CD4-positive, alpha-beta T cell treated with Interleukin-2 at 100 ng/mL for 4 hours (primary cell): ENCODE results near the gene FDPS.

ENCODE experiments used
- DNase-seq: peaks from one replicate; pipeline ENCODE4 v3.0.0-alpha.2; 2020; ENCODE audit warnings: low spot score

FDPS gene

DNA sequence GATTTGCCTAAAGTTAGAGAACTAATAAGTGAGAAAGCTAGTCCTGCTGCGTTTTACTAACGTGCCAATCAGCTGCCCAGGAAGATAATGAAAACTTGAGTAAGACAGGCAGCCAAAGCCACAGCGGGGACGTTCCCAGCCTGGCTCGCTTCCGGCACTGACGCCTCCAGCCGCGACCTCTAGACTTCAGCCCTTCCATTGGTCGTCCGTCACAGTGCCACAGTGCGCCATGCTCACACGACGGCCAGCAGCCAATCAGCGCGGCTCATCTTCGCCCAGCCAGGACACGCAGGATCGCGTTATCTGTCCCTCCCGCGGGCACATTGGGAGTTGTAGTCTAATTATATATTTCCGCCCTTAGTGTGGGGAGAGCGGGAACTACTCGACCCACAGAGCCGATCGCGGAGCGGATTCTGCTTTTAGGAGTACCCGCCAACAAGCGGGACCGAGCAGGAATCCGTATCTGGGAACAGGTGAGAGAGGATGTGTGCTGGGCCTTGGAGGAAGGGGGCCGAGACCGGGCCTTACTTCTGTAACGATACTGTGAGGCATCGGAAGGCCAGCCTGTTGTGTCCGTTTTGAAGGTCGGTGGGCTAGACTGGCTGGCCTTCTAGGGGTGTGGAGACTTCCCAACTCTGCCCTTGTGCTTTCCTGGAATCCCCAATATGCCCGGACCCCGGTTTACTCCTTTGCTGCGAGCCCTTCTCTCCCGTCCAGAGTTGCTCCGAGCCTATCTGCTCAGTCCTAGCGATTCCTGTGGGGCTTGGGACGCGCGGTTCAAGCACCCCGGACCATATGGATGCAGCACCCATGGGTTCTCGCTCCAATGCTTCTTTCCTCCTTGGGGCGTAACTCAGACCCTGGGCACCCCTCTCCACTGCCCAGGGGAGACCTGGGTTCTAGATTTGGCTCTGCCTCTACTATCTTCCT lies at the start of gene FDPS:
TSS of gene FDPS (plus strand) at position 374 of the 930 bp plus-strand sequence. CDS start 924 bp downstream, outside the sequence.
- DNase-seq = peak; percentile 98

DNA sequence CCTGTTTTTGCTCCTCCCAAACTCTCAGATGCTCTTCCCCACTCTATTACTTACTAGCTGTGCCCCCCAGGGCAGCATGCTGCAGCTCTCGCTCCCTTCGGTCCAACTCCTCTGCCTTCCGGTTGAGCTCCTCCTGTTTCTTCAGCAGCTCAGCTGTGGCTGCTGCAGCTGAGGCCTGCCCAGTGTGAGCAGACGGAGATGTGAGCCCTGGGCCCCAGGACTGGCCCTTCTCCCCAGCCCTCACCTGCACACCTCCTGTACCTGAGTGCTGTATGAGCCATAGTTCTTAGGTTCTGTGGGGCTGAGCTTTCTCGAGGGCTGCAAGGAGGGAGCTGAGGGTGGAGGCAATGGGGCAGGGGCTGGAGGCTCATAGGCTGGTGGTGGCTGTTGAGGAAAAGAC lies 48.4 kb upstream of the FDPS start:
- no peak for DNase-seq

DNA sequence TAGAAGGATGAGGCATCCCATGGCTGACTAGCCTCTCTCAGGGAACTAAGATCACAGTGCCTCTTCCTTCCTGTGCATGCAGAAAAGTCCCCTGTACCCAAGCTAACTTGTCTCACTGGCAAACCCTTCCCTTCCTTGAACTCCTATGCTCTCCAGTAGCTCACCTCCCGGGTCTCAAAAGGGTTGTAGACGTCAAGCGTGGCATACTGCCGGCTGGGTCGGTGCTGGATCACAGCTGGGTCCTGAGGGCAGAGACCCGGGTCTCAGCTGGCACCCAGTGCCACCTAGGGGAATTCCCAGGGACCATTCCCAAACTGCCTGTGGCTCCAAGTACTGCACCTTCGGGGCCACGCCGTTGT lies 47.2 kb upstream of the FDPS start:
- no peak for DNase-seq

DNA sequence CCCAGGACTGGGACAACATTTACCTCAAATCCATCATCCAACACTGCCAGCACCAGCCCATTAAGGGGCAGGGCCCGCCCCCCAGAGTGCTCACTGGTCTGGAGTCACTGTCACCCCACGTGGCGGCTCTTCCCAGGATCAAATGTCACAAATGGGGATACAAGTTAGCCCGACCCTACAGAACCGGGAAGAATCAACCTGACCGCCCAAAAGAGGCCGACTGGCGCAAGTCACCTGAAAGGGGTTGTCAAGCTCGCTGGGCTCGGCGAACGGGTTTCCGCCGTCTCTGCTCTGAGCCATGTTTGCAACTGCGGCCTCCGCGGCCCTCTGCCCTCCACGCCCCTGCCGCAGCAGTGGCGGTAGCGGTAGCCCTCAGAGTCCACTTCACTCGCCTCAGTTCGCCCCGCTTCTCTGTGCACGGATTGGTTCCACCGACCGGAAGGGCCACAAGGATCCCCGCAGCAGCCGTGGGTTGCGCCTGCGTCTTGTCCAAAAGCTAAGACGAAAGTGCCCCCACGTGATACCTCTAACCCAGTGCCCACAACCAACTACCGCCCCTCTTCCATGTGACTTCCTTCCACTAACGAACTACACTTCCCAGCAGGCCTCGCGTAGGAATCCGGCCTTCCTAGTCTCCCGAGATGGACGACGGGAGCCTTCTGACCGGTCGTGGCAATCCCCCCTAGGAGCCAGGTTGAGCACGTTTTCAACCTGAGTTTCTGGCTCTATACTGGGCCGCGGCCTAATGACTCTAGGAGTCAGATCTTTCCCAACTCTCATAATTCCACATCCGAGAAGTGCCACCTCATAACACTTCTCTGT lies 46.6 kb upstream of the FDPS start, which contains the start of gene SCAMP3:
TSS of gene SCAMP3 (minus strand) at position 509 of the 822 bp plus-strand sequence. CDS start at position 300, 209 bp downstream.
- DNase-seq = peak; percentile 89

DNA sequence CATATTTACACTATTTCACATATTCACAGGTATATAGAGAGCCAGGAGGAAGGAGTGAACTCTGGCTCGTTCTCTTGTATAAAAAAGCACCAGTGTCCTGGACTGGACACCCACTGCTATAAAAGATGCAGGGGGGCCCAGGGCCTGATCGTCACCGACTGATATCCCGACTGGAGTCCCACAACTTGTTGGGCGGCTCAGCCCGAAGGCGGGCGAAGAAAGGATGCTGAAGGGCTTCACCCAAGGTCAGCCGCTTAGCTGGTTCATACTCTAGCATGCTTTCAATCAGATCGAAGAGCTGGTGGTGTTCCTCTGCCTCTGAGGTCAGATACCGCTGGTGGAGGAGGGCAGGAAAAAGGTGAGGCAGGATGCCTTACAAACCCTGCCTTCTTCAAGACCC lies 45.6 kb upstream of the FDPS start:
- no peak for DNase-seq

DNA sequence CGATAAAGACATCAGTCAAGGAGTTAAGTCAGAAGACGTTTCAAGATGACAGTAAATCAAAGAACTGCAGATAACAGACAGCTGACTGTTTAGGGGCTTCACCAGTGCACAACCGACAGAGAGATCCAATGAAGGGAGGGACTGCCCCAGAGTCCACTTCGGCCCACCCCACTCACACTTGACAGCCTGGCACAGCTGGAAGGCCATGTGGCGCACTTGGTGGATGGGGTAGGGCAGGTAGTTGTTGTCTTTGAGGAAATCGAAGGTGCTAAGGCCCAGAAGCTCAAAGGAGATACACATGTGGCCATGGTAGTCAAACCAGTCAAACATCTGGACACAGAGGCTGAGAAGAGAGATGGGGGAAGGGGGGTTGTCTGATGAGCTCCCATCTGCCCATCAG lies 42.1 kb upstream of the FDPS start:
- DNase-seq = no peak

DNA sequence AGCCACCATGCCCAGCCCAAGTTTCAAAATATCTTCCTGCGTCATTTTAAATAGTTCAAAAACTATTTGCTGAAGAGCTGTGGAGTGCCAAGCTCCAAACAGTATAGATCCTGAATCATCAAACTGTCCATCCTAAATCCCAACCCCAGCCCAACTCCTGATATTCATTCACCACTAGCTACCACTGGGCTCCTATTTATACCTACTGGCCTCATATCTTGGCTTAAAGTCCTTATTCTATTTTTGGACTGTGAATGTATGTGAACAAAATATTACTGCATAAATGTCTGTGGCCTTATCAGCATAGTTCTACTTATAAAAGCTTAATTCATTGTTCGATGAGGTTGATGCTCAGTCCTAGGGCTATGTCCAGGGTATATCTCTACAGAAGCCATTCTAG lies 41.3 kb upstream of the FDPS start:
- DNase-seq = no peak

DNA sequence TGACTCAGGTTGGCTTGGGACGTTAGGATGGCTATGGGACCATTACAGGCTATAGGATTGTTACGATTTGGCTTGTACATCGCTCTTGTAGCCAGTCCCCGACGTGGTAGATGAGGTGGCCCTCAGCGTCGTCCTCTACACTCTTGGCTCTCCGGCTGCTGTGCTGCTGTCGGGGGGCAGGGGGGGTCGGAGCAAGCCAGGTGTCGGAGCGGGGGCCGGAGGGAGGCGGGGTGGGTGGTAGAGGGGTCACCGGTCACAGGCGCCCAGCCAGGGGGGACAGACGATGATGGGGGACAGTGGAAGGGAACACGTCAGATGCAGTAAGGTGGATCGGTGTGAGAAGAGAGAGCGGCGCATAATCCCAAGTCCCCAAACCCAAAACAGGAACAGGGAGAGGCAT lies 40.0 kb upstream of the FDPS start:
- no peak for DNase-seq

DNA sequence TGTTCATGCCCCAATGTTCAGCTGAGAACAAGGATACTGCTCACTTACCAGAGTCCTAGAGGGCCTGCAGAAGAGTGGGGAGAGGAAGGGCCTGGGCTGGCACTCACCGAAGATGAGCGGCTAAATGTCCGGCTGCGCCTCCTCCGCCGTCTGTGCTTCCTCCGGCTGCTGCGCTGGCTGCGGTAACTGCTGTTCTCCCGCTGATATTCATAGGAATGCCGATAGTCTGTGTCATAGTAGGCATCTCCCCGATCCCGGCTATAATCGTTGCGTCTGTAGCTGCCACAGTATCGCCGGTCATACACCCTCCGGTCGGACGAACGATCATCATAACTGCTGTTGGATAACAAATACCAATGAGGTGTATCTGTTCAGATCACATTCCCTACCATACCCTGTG lies 39.3 kb upstream of the FDPS start:
- no peak for DNase-seq

DNA sequence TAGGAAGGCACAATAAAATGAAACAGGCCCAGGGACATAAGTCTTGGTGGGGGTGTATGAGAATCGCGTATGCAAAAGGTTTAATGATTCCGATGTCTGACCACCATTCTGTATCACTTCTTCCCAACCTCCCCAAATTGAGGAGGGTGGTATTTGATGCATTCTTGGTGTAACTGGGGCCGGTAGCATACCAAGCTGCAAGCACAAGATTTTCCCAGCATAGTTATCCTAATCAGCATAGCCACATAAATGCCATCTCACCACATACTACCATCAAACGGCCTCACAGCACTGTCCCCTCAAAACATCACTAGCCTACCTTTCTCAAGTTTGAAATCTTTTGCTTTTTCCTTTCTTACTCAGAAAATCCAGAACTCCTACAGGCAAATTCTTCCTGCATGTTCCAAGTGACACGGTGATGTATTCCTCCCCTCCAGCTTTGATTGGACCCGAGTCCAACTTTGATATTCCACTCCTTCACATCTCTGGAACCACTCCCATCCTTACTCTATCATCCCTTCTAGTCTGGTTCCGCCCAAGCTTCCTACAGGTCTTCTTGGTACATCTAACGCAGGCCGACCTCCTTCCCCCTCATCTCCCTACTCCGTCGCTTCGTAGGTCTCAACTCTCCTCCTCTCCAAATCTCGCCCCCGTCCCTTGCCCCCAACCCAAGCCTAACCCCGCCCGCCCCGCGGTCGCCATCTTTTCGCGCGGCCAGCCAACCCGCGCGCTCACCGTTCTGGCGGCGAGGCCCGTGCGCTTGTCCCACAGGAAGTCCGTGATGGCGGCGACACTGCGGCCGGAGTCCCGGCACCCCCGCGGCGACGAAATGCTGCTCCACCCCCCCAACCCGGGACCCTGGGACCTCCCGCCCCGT lies 36.0 kb upstream of the FDPS start:
- DNase-seq = no peak

DNA sequence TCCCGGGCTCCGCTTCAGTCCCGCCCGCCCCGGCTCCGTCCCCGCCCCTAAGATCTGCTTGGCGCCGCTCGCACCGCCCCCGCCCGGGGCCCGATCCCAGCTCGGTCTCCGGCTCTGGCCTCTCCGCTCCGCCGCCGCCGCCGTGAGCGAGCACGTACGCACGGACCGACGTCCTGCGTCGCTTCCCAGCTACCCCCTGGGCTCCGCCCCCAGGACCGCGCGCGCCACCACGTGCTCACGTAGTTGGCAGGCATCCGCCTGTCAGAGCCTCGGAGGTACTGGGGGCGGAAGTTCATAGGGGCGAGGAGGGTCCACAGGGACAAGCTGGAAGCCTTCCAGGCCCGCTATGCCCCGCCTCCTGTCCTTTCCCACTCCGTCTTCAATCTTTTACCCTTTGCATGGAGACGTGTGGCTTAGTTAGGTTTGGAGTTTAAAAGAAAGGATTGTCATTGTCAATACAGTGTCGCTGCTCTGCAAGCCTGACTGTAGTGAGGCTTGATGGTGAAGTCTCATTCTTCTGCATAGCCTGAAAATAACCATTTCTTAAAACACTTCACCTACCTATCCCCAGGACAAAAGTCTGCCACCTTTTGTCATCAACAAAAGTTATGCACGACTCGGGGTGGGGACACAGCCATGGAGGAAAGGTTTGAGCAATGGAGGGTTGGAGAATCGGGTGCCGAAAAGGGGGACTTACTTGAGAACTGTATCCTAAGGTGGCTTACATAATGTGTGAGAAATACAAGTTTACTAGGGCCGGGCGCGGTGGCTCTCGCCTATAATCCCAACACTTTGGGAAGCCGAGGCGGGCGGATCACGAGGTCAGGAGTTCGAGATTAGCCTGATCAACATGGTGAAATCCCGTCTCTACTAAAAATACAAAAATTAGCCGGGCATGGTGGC lies 35.1 kb upstream of the FDPS start, which contains the start of gene CLK2:
TSS of gene CLK2 (minus strand) at position 162 of the 903 bp plus-strand sequence. CDS start 2,527 bp downstream, outside the sequence.
- DNase-seq = peak; percentile 93

DNA sequence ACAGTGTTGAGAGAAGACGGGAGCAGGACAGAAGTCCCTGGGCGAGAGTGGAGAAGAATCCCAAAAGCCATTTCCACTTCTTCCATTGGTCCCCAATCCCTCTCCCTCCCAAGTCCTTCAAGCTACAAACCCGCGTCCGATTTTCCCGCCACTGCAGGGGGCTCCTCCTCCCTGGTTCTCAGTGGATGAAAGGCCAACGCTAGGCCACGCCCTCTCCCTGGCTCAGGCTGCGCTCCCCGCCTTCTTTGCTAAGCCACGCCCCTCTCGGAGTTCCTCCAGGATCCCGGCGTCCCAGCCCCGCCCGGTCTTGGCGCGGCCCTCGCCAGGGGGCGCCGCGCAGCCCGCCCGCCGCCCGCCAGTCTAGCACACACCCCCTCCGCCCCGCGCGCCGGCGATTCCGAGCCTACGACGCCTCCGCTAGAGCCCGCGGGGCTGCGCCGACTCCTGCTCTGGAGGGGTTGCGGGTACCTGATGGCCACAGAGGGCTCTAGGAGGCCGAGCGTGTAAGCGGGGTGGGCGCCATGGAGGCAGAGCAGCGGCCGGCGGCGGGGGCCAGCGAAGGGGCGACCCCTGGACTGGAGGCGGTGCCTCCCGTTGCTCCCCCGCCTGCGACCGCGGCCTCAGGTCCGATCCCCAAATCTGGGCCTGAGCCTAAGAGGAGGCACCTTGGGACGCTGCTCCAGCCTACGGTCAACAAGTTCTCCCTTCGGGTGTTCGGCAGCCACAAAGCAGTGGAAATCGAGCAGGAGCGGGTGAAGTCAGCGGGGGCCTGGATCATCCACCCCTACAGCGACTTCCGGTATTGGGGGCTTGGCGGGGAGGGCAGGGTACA lies 31.4 kb upstream of the FDPS start, which contains the start of gene HCN3:
TSS of gene HCN3 (plus strand) at position 394 of the 832 bp plus-strand sequence. CDS start at position 522, 128 bp downstream.
- peak; percentile 95 for DNase-seq

DNA sequence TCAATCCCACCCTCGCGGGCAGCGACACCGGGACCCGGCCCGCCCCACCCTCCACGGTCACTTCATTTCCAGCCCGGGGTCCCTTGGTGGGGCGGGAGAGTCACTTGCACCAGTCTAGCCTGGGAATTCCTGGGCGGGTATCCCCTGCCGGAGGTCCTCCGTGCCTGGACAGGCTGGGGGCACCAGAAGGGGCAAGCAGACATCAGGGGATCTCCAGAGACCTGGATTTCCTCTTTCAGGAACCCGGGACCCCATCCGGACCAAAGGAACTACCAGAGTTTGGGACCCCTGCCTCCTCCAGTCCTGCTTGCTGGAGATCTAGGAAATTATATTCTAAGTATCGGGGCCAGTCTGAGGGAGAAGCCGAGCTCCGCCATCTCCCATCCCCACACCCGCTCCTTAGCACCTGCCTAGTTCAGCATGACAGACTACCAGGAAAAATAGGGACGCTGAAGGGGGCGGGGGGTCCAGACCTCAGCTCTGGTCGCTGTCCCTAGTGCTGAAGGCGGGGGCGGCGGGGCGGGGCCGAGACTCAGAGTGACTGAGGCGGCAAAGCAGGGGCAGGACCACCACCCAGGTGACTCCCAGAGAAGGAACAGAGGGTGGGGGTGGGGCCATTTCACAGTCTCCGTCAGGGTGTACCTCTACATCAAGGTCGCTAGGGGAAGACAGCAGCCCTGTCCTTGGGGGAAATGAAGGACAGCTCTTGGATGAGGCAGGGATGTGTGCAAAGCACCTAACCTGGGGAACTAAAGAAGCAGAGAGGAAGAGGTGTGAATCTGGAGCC lies 30.6 kb upstream of the FDPS start:
- peak; percentile 67 for DNase-seq

DNA sequence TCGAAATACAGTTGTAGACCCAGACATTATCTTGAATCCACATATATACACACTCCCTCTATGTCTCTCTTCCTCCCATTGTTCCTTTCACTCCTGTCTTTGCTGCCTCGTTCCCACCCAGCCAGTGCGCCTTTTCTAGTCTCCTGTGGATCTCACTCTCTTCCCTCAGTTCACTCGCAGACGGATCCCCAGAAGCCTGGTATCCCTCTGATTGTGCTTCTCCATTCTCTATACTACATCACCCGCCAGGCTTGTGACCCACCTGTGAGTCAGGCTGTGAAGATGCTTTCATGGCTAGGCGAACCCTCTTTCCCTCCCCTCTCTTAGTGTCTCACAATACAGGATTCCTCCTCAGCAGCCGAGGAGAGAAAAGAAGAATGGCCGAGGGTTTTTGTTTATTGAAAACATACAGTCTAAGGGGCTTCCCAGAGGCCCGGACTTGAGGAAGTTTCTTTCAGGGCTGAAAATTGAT lies 29.9 kb upstream of the FDPS start:
- no peak for DNase-seq

DNA sequence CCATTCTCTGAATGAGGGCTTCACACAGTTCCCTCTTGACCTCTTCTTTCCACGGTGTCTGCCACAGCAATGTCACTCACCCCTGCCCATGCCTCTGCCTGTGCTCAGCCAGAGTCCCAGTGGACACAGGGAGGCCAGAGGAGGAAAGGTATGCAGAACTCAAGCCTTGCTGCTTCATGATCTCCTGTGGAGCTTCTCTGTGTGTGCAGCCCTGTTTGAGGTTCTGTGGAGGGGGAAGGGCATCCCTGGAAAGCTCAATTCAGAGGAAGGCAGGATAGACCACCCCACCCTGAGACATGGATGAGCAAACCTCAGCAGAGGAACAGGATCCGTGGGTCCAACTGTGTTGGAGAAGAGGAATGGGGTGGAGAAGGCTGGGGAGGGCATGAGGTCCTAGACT lies 29.4 kb upstream of the FDPS start:
- DNase-seq = no peak

DNA sequence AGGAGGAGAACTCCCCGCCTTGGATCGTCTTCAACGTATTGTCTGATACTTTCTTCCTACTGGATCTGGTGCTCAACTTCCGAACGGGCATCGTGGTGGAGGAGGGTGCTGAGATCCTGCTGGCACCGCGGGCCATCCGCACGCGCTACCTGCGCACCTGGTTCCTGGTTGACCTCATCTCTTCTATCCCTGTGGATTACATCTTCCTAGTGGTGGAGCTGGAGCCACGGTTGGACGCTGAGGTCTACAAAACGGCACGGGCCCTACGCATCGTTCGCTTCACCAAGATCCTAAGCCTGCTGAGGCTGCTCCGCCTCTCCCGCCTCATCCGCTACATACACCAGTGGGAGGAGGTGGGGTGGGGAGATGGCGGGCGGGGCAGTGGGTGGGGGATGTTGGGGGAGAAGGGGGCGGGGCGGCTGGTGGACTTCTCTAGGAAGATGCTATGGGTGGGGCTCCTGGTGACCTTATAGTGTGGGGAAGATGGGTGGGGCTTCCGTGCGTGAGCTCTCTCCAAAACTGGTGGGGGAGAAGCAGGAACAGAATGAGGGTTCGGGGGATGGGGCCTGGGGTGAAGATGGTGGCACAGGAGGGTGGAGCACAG lies 26.1 kb upstream of the FDPS start:
- no peak for DNase-seq

DNA sequence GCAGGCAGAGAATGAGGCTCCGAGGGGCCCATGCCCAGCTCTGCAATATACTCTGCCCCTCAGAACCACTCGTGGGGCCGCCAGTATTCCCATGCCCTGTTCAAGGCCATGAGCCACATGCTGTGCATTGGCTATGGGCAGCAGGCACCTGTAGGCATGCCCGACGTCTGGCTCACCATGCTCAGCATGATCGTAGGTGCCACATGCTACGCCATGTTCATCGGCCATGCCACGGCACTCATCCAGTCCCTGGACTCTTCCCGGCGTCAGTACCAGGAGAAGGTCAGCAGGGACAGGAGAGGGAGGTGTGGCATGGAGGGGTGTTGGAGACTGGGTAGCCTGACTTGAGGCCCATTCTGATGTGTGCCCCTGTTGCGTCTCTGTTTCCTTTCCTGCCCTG lies 24.2 kb upstream of the FDPS start:
- DNase-seq = no peak

DNA sequence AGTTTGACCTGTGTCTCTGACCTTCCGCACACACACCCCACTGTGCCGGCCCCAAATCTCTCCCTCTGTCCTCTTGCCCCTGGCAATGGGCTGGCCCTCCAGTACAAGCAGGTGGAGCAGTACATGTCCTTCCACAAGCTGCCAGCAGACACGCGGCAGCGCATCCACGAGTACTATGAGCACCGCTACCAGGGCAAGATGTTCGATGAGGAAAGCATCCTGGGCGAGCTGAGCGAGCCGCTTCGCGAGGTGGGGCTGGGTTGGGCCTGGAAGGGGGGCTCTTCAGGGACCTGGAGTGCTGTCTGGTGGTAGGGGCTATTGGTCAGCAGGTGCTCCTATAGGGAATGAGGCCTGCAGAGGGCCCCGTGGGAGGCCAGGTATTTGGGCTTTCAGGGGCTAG lies 23.6 kb upstream of the FDPS start:
- no peak for DNase-seq
